ENCODE measurements around the gene NCMAP.

Gene NCMAP

DNA sequence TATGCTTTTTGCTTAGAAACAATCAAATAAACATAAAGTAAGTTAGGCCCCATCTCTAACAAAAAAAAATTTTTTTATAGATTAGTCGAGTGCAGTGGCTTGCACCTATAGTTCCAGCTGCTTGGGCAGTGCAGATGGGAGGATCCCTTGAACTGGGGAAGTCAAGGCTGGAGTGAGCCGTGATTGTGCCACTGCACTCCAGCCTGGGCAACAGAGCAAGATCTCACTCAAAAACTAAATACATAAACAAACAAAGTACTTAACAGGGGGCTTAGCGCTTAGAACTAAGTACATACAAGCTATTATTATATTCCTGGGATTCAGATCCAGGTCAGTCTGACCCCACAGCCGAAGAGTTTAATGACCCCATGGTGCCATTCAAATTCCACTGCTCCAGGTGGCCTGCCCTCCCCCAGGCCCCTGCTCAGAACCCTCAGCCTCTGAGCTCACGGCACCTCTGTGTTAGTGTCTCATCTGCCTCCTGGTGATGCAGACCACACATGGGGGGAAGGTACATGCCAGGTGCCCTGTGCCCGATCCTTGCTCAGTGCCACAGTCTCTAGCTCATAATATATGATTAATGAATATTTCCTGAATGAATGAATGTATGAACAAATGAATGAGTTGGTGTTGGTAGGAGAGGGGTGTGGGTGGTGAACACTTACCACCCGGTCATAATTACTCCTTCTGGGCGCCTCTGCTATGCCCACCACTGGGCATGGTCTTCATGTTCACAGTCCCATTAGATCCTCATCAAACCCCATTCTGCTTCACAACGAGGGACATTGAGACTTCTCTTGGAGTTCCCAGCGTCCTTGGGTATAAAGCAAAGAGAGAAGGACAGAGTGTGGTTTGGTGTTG is 14.6 kb downstream of the NCMAP start:
- no peak for DNase-seq (ENCODE audit: low read depth)

DNA sequence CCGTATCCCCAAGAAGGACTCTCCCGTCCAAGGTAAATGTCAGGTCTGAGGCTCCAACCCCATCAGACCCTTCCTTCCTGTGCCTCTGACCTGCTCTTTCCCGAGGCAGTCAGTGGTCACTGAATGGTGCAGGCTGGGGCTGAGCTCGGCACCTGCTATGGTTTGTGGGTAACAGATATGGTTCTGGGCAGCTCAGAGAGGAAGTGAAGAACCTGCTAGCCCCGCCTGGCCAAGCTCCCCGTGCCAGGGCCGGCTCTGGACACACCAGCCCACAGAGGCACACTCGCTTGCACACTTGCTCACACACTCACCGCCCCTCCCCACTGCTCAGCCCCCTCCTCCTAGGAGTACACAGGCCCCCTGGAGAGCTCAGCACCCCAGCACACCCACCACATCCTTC is 16.4 kb downstream of the NCMAP start:
- DNase-seq (ENCODE audit: low read depth) = no peak

DNA sequence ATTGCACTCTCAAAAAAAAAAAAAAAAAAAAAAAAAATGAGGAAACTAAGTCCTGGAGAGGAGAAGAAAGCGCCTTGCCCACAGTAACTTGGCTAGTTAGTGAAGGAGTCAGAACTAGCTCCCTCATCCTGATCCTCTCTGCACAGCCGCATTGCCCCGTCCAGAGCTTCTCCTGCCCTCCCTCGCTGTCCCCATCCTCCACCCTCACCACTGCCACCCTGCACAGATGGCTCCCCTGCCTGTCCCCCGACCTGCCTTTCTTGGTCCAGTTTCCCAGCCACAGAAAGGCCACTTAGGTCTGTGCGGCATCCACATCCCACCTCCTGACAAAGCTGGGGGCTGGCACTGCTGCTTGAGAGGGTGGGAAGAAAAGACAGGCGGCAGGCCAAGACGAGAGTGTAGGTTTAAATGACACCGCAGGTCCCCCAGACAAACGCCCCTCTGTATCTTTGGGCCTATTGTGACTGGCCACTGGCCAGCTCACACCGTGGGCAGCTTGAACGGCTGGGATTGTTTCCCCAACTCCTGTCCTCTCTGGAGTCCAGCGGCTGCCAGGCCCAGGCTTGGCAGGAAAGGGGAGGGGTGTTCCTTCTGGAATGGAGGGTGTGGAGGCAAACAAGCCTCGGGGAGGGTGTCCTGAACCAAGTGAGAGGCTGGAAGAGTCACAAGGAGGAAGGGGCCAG is 20.2 kb downstream of the NCMAP start:
- no peak for DNase-seq (ENCODE audit: low read depth)

DNA sequence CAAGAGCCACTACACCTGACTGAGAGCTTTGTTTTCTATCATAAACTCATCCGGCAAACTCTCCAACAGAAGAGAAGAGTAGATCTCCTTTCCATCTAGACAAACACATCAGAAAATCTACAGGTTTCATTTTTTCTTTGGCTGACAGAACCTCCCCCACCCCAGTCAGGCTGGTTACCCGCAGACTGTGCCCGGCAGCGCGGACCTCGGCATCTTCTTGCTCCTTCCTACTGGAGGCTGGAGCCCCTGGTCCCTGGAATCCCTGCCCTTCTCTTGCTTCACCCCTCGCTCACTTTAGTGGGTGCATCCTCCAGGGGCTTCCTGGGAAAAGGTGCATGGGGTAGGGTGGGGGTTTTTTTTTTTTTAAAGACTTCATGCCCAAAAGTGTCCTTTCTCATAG is 23.0 kb downstream of the NCMAP start:
- DNase-seq (ENCODE audit: low read depth) = no peak

DNA sequence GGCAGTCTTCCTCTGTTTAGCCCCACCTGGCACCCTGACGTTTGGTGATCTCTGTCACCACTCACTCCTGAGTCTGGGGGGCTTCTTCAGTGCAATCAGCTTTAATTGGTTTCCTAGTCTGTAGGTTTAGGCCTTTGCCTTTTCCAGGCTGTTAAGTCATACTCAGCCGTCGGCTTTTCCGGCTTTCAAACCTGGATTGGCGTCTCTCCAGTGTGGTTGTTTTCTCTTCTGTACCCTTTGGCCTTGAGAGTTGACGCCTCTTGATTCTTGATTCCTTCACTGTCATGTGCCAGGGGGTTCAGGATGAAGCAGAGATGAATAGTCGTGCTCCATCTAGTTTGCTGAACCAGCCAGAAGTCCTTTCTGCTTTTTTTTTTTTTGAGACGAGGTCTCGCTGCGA is 24.9 kb downstream of the NCMAP start:
- no peak for DNase-seq (ENCODE audit: low read depth)

DNA sequence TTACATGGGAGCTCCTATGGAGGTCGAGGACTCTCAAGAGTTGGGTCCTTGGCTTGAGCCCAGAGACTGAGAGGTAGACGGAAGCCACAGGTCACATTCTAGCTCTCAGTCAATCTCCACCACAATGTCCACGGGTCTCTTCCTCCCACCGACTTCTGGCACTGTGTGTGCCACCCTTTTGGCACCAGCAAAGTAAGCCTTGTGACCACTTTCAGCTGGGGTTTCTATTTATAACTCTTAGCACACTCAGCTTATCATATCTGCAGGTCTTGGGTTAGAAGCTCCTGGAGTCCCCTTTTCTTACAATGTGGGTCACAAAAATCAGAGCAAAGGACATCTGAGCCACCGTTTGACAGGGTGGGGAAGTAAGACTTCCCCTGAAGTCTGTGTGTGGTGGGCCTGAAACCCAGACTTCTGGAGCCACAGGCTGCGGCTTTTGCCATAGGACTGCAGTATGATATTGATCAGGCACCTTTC is 28.3 kb downstream of the NCMAP start:
- DNase-seq (ENCODE audit: low read depth) = no peak

DNA sequence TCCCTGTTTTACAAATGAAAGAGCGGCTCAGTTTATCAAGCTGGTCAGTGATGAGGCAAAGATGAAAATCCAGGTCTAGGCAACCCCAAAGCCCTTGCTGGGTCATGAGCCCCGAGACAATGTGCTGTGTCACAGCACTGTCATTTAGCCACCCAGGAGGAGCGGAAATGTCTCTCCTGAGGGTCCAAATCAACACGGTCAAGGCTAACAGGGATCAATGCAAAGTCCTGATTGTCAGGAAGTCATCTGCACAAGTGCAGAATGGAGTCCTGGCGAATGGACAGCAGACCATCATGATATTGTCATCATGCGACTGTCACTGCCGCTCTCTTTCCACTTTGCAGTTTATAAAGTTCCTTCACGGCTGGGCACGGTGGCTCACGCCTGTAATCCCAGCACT is 30.2 kb downstream of the NCMAP start:
- no peak for DNase-seq (ENCODE audit: low read depth)

DNA sequence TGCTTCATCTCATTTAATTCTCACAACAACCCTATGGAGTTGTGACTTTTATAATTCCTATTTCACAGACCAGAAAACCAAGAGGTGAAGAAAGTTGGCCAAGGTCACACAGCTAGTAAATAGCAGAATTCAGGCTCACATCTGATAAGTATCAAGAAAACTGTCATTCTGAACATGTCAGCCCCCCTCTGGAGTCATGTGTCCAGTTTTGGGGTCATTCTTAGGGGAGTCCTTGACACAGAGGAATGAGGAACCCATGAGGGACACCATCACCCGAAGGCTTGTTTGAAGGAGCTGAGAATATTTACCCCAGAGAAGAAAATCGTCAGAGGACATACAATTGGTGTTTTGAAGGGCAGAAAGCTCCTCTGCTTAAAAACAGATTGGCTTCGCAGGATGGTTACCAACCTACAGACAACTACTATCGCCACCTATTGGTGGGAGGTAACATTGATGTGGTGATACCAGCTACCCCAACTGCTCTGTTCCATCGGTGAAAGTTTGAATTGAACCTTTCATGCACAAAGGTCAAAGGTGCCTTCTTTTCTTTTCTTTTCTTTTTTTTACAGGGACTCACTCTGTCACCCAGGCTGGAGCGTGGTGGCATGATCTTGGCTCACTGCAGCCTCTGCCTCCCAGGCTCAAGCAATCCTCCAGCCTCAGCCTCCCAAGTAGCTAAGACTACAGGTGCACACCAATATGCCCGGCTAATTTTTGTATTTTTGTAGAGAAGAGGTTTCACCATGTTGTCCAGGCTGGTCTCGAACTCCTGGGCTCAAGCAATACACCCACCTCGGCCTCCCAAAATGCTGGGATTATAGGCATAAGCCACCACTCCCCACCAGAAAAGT is 31.3 kb downstream of the NCMAP start:
- no peak for DNase-seq (ENCODE audit: low read depth)

DNA sequence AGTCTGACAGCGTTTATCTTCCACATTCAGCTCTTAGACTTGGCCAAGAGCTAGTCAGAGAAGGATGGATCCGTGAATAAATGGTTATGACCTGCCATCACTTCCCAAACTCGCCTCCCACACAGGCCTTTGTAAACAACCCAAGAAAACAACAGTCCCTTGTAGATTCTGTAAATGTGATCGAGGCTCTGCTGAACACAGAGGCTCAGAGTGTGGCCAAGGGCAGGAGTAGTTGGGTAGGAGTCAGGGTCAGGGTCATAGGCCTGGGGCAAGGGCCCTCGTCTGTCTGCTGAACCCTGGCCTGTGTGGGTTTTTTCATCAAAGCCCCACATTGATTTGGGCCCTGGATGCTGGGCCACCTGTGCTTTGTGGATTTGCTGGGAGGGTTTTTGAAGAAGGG is 32.7 kb downstream of the NCMAP start:
- no peak for DNase-seq (ENCODE audit: low read depth)

DNA sequence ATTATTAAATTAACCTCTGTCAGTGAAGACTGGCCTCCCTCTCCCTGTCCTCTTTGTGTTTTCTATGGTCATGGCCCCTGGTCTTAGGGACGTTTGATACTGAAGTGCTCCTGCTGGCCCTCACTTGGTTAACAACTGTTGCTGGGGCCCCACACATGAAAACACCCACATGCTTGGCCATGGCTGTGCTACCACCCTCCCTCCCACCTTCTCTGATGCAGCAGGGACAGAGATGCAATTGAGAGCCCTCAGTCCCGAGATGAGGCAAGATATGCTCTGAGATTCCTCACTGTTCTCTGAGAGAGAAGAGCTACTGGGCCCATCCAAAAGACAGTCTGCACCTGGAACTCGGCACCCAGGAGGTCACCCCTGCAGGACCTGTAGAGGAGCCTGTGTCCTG is 33.3 kb downstream of the NCMAP start:
- no peak for DNase-seq (ENCODE audit: low read depth)

DNA sequence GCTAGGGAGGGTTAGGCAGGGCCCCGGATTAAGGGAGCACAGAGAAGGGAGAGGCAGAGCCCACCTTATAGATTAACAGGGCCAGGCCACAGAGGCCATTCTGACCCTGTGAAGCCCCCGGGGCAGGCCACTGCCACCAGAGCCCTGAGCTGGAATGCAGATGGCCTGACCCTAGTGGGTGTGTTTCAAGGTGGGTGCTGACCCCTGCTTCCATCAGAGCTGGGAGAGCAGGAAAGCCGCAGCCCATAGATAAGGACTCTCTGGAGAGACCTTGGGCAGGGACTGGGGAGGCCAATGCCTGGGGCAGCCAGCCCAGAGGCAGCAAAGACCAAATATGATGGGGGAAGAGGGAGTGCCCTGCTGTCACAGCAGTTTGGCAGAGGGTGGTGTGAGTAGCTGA is 35.9 kb downstream of the NCMAP start:
- no peak for DNase-seq (ENCODE audit: low read depth)

DNA sequence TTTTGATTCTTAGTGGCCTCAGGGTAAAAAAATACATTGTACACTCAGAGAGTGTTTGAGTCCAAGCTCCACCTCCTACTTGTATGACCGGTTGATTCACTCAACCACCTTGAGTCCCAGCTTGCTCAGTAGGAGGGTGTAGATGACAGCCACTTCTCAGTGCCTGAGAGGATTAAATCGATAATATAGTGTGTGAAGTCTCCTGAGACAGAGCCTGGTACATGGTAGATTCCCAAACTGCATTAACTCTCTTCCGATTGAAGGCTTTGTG is 38.4 kb downstream of the NCMAP start:
- no peak for DNase-seq (ENCODE audit: low read depth)

DNA sequence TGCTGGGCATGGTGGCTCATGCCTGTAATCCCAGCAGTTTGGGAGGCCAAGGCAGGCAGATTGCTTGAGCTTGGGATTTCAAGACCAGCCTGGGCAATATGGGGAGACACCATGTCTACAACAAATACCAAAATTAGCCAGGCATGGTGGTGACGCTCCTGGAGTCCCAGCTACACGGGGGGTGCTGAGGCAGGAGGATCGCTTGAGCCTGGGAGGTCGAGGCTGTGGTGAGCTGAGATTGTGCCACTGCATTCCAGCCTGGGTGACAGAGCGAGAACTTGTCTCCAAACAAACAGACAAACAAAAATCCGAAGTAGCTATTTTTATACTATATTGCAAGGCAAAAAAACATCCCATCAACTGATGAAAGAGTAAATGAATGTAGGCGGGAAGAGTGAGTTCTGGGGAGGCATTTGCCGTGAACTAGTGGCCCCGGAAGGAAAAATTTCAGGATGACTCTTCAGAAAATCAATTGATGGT is 40.6 kb downstream of the NCMAP start:
- DNase-seq (ENCODE audit: low read depth) = no peak

DNA sequence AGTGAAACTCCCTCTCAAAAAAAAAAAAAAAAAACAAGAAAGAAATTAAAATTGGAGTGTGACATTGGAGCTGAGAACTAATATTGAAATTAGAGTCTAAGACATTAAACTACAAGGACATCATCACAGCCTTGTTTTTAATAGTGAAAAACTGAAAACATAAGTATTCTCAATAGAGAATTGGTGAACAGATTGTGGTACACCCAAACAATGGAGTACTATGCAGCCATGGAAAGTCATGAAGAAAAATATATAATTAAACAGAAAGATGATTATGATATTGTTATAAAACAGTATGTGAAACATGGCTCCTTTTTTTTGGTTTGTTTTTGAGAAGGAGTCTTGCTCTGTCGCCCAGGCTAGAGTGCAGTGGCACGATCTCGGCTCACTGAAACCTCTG is 43.4 kb downstream of the NCMAP start:
- no peak for DNase-seq (ENCODE audit: low read depth)

DNA sequence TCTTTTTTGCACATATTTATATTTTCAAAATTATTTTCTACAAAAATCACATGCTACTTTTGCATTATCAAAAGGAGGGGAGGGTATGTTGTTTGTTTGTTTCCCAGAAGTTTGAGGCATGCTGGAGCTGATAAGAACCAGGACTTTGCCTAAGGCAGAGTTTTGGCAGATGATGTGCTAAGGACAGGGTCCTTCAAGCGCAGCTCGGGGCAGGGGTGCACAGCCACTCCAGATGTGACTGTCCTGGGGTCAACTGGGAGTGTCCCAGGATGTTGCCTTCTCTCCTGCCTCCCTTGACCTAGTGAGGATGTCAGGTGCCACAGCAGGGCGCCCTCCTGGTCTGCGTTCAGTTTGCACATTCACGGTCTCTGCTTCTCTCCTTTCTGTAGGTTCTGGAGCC is 44.7 kb downstream of the NCMAP start:
- no peak for DNase-seq (ENCODE audit: low read depth)

DNA sequence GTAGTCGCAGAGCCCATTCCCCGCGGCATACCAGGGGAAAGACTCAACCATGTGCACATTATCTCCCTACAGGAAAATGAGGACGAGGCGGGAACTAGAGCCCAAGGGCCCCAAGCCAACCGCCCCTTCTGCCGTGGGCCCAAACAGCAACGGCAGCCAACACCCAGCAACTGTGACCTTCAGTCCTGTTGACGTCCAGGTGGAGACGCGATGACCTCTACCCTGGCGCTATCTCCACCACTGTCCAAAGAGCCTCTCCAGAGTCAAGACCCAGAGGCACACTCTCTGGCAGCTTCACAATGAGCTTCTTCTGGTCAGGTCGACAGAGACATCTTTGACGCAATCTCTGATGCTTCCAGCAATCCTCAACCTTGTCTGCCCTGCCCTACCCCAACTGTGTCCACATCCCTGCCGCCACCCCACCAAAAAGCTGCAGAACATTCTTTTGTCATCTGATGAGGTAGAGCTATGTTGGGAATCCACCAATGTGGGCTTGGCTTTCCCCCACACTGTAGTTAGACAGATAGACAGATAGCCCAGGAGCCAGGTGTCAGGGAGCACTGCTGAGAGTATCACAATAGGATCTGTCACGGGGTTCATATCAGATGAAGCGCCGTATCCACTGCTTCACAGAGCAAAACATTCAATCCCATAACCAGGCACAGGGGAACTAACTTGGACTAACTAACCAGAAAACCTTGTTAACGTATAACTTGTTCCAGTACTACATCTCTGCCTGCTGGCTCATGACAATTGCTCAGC is 49.8 kb downstream of the NCMAP start:
- DNase-seq (ENCODE audit: low read depth) = no peak

DNA sequence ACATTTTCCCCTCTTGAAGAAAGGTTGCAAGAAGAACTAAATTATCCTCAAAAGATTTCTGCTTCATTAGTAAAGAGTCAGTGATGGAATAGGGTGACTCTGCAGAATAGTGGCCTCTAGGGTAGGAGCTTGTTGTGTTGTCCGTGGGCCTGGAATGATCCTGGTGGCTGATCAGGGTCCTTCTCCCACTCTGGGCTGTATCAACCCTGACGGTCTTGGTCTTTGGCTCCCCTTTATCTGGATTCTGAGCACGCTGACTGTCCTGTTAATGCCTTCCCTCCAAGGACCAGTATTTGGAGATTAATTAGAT is 50.4 kb downstream of the NCMAP start:
- no peak for DNase-seq (ENCODE audit: low read depth)

DNA sequence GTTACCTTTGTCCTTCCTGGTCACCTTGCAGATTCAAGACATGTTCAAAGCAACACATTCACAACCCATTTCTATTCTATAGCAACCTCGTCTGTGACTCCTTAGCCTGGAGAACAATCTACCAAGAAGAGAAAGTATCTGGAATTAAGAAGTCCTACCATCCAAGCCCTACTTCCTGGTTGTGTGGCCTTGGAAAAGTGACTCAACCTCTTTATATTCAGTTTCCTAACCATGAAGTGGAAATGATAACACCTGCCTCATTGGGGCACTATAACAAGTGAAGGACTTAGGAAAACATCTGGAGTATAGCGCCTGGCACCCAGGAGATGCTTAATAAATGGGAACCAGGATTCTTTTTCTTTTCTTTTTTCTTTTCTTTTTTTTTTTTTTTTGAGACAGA is 50.7 kb downstream of the NCMAP start:
- DNase-seq (ENCODE audit: low read depth) = no peak

DNA sequence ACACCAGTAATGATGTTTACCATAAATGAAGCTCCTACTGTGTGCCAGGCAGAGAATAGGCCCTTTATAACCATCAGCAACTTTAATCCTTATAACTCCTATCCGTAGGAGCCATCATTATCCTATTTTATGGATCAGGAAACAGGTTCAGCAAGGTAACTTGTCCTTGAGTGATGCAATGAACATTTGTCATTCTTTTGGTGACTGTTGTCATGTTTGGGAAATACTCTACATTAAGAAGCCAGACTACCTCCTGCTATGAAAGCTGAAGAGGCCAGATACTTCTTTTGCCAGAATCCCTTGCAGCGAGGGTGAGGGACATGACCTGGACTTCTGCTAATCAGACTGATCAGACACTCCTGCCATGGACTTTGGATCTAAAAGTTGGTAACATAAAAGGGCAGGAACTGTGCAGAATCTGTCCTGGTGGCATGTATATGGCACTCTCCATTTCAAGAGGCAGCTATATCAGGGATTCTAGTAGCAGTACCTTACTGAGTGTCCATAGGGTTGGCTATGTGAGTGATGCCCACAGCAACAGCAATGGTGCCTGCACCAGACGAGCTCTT is 54.1 kb downstream of the NCMAP start:
- no peak for DNase-seq (ENCODE audit: low read depth)

DNA sequence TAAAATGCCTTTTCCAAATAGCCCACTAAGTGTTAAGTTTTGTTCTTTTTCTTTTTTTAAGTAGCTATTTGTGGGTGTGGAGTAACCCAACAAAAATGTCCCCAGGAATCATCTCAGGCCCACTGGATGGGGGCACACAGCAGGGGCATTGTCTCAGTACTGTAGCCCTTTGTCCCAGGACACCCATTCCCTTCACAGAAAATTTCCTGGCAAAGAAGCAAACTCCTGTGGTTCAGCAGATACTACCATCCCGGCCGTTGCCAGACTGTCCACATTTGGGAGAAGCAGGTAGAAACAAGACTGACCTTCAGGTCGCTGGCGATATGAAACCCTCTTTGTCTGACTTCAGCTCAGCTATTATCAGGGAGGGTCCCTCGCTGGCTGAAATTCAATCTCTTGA is 63.5 kb downstream of the NCMAP start:
- no peak for DNase-seq (ENCODE audit: low read depth)

DNA sequence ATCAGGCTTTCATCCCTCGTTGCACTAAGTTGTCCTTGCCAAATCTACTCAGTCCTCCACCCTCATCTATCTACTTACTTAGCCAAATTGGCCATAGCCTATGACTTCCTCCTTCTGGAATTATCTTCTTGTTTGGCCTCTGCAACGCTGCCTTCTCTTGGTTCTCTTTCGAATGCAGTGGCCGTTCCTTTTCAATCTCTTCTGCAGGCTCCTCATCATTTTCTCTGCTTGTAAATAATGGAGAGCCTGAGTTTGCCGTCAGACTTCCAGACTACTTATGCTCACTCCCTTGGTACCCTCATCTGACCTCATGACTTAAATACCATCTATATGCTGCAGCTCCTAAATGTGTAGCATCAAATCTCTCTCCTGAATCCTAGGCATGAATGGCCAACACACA is 64.8 kb downstream of the NCMAP start:
- DNase-seq (ENCODE audit: low read depth) = no peak

DNA sequence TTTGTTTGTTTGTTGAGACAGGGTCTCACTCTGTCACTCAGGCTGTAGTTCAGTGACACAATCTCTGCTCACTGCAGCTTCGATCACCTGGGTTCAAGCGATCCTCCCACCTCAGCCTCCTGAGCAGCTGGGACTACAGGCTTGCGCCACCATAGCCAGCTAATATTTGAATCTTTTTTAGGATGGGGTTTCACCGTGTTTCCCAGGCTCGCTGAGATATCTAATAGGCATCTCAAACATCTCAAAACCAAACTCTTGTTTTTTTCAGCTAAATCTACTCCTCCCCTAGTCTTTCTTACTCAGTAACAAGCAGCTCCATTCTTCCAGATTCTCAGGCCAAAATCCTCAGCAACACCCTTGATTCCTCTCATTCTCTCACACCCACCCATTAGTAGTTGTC is 65.2 kb downstream of the NCMAP start:
- no peak for DNase-seq (ENCODE audit: low read depth)
